Endothelial cell of umbilical vein (primary cell): ENCODE results near the gene TIMP4. TPM values are rescaled to one million over a fixed set of nuclear protein-coding genes. Genes with fewer than 3 reads are reported as not detected.

Source experiments
- BruUV-seq: library from RNA; stranded (reverse); fragments of 400-500 nt; replicated peaks from 2 replicates; lab custom pipeline; 2021; lab: Mats Ljungman, UMichigan
- CTCF ChIA-PET: fragments of 300-600, 350-600 bp; sonication (Branson Sonifier 250); formaldehyde crosslinking; loops from one replicate; lab custom pipeline; 2021; ENCODE audit warnings: antibody characterized with exemption, inconsistent platforms; lab: Charles Lee
- POLR2A ChIA-PET: fragments of 300-600, 350-600 bp; sonication (Branson Sonifier 250); formaldehyde crosslinking; loops from one replicate; lab custom pipeline; 2021; ENCODE audit warnings: antibody characterized with exemption, inconsistent platforms; lab: Charles Lee
- DNase-seq: peaks from one replicate; pipeline ENCODE4 v3.0.0-alpha.2; 2011; ENCODE audit warnings: low read depth, low spot score
- FAIRE-seq: peaks from 2 replicates; lab custom pipeline; 2011; peaks lifted over from hg19 to GRCh38; lab: Jason Lieb, UNC
- H2AFZ ChIP-seq: 2 replicates; pipeline ENCODE4 v1.6.0; 2012; ENCODE audit warnings: low read depth, low read length, control low read depth, inconsistent platforms
- H3K27ac ChIP-seq: 2 replicates; pipeline ENCODE4 v1.5.1; 2011; ENCODE audit warnings: low read depth, mild to moderate bottlenecking, control low read depth, low read length, moderate library complexity; ENCODE audit not compliant: insufficient read depth
- H3K27me3 ChIP-seq, 2 experiments: 2 replicates each; pipeline versions ENCODE4 v1.6.0 to v1.6.1; 2011; ENCODE audit warnings: low read length in 2 of 2, mixed read lengths in 1 of 2; ENCODE audit not compliant: control insufficient read depth in 2 of 2, insufficient read depth in 2 of 2
- H3K36me3 ChIP-seq, 2 experiments: 2 replicates in 1 of 2; 3 replicates in 1 of 2; pipeline ENCODE4 v1.5.1; 2011; ENCODE audit warnings: low read length in 2 of 2, mild to moderate bottlenecking in 1 of 2, moderate library complexity in 1 of 2; ENCODE audit not compliant: control insufficient read depth in 2 of 2, insufficient read depth in 2 of 2; ENCODE audit errors: extremely low read depth in 1 of 2
- H3K4me1 ChIP-seq: 3 replicates; pipeline ENCODE4 v1.5.1; 2011; ENCODE audit warnings: mild to moderate bottlenecking, low read length; ENCODE audit not compliant: control insufficient read depth, insufficient read depth; ENCODE audit errors: extremely low read depth
- H3K4me2 ChIP-seq: 2 replicates; pipeline ENCODE4 v1.6.1; 2011; ENCODE audit warnings: low read length, control low read depth, mixed read lengths; ENCODE audit not compliant: insufficient read depth
- H3K4me3 ChIP-seq, 3 experiments: fragments of 200-600 bp in 1 of 3; sonication (generic), shearing (Covaris generic) in 1 of 3; replicated peaks in 1 of 3; 2 replicates each; pipeline ENCODE4 v1.5.1; 2011 to 2016; ENCODE audit warnings: control low read depth in 3 of 3, low read length in 3 of 3, mild to moderate bottlenecking in 2 of 3, inconsistent platforms in 1 of 3, low read depth in 1 of 3, moderate library complexity in 1 of 3; ENCODE audit not compliant: insufficient read depth in 1 of 3
- H3K79me2 ChIP-seq: 2 replicates; pipeline ENCODE4 v1.6.0; 2012; ENCODE audit warnings: low read length, inconsistent platforms; ENCODE audit not compliant: control insufficient read depth, insufficient read depth
- H3K9ac ChIP-seq: replicated peaks from 2 replicates; pipeline ENCODE3; 2011; ENCODE audit warnings: low read length, control low read depth; ENCODE audit not compliant: insufficient read depth; ENCODE audit errors: extremely low read depth
- H3K9me1 ChIP-seq: replicated peaks from 3 replicates; pipeline ENCODE4 v1.6.0; 2011; ENCODE audit warnings: mild to moderate bottlenecking, low read length; ENCODE audit not compliant: control insufficient read depth, insufficient read depth; ENCODE audit errors: extremely low read depth
- H3K9me3 ChIP-seq: replicated peaks from 2 replicates; pipeline ENCODE4 v1.5.1; 2012; ENCODE audit warnings: low read length, inconsistent platforms; ENCODE audit not compliant: control insufficient read depth, insufficient read depth
- H4K20me1 ChIP-seq: replicated peaks from 2 replicates; pipeline ENCODE3; 2011; ENCODE audit warnings: mild to moderate bottlenecking, low read length; ENCODE audit not compliant: control insufficient read depth, insufficient read depth; ENCODE audit errors: extremely low read depth
- EZH2 ChIP-seq: IDR thresholded peaks from 2 replicates; pipeline ENCODE4 v1.6.1; 2012; ENCODE audit warnings: borderline replicate concordance, low read depth, mild to moderate bottlenecking, moderate library complexity, low read length, inconsistent platforms; ENCODE audit not compliant: severe bottlenecking
- FOS ChIP-seq: IDR thresholded peaks from 2 replicates; pipeline ENCODE4 v1.6.1; 2011; ENCODE audit warnings: mild to moderate bottlenecking, low read length, moderate library complexity, borderline replicate concordance; ENCODE audit not compliant: insufficient read depth
- GATA2 ChIP-seq: IDR thresholded peaks from 2 replicates; pipeline ENCODE4 v1.7.0; 2011; ENCODE audit warnings: low read depth, mild to moderate bottlenecking, moderate library complexity, mixed read lengths, low read length; ENCODE audit not compliant: insufficient read length, insufficient read depth
- JUN ChIP-seq: IDR thresholded peaks from 2 replicates; pipeline ENCODE4 v1.6.1; 2011; ENCODE audit warnings: borderline replicate concordance, low read depth; ENCODE audit not compliant: insufficient read length, insufficient read depth
- MYC ChIP-seq: IDR thresholded peaks from one replicate; pipeline ENCODE4 v1.6.1; 2011; ENCODE audit warnings: mild to moderate bottlenecking, low read depth, low read length
- POLR2A ChIP-seq: IDR thresholded peaks from 2 replicates; pipeline ENCODE4 v1.6.1; 2012; ENCODE audit warnings: low read depth, mild to moderate bottlenecking, control low read depth, low read length
- POLR2AphosphoS5 ChIP-seq: IDR thresholded peaks from 2 replicates; pipeline ENCODE4 v1.6.1; 2012; ENCODE audit warnings: low read depth, mild to moderate bottlenecking, control low read depth, low read length, moderate library complexity; ENCODE audit not compliant: insufficient read depth
- dilution Hi-C: fragments of 300-500 bp; cut with MboI; formaldehyde crosslinking; loops from one replicate; pipeline ENCODE4 v1.15.0; 2019; ENCODE audit warnings: low sequenced_read_pairs; ENCODE audit not compliant: extremely low pct_ligation_motif_present
- intact Hi-C: fragments of 100-400 bp; cut with micrococcal nuclease; formaldehyde crosslinking; loops from one replicate; pipeline ENCODE4 v1.10.0; 2022
- polyA plus RNA-seq, 4 experiments: library from polyadenylated mRNA; depleted of rRNA in 3 of 4; stranded (reverse) in 3 of 4; unstranded in 1 of 4; fragments of >200 nt; gene quantifications; 2 replicates each; pipeline versions ENCODE4 v1.2.1 to v1.2.3, GENCODE V29; 2011 to 2012; ENCODE audit warnings: missing spikeins in 1 of 4
- total RNA-seq: library from RNA; stranded (reverse); gene quantifications from 2 replicates; pipeline ENCODE4 v1.2.3, GENCODE V29; 2021
- TF ChIP-seq, protein P1 (sequence below), 2 donors: IDR thresholded peaks; 1 replicate in 1 of 2; 2 replicates in 1 of 2; pipeline ENCODE4 v1.5.1; 2011; ENCODE audit warnings: low read length in 2 of 2, mild to moderate bottlenecking in 2 of 2, moderate library complexity in 2 of 2, control low read depth in 1 of 2, inconsistent platforms in 1 of 2, low read depth in 1 of 2; ENCODE audit not compliant: insufficient read depth in 1 of 2; ENCODE audit errors: extremely low read depth in 1 of 2
- TF ChIP-seq, protein P2 (sequence below): IDR thresholded peaks from 2 replicates; pipeline ENCODE4 v1.6.1; 2011; ENCODE audit not compliant: insufficient read depth, insufficient read length

The TIMP4 gene
- total and polyA plus RNA-seq, 2 donors (not counting 3 experiments of a cell fraction or from before 2014, with no cell fraction given) = 0.07 to 0.40 TPM

DNA sequence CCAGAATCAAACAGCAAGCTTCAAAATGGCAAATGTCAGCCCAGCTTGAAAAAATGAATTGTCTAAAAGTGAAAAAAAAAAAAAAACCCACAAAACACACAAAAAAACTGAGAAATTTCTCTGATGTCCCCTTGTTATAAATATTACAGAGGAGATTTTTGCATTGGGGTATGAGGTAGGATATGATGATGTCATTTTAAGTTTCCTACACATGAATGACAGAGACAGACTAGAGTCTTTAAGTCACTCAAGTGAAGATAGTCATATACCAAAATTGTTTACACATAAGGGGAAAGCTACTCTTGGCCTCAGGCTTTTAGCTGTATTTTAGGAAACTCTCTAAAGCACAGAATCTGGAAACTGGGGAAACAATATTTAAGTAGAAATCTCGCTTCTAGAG, 32.9 kb downstream of the TIMP4 start:
- intact Hi-C loops = no loop called here
- Histone ChIP-seq H3K9me1 (no peaks in the 10 kb centered on the region), H3K27ac (no peak overlapping the region), H3K4me3 (no peak overlapping the region), H2AFZ (no peak overlapping the region), H4K20me1 (no peaks in the 10 kb centered on the region), H3K9me3 (no peaks in the 10 kb centered on the region), H3K79me2 (no peaks in the 10 kb centered on the region), H3K4me2 (no peak overlapping the region), H3K27me3 (peaks cover 10 to 14% of the 10 kb centered on the region in 2 experiments), H3K4me1 (no peaks in the 10 kb centered on the region), H3K36me3 (no peaks in the 10 kb centered on the region), H3K9ac (no peak overlapping the region)
- TF ChIP-seq MYC = no peak
- no peak for TF ChIP-seq EZH2
- no peak for TF ChIP-seq FOS
- no peak for TF ChIP-seq GATA2
- TF ChIP-seq JUN = no peak
- TF ChIP-seq, protein P1, sequence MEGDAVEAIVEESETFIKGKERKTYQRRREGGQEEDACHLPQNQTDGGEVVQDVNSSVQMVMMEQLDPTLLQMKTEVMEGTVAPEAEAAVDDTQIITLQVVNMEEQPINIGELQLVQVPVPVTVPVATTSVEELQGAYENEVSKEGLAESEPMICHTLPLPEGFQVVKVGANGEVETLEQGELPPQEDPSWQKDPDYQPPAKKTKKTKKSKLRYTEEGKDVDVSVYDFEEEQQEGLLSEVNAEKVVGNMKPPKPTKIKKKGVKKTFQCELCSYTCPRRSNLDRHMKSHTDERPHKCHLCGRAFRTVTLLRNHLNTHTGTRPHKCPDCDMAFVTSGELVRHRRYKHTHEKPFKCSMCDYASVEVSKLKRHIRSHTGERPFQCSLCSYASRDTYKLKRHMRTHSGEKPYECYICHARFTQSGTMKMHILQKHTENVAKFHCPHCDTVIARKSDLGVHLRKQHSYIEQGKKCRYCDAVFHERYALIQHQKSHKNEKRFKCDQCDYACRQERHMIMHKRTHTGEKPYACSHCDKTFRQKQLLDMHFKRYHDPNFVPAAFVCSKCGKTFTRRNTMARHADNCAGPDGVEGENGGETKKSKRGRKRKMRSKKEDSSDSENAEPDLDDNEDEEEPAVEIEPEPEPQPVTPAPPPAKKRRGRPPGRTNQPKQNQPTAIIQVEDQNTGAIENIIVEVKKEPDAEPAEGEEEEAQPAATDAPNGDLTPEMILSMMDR (IDR thresholded peaks at IDR 0.05; ENCODE audit: extremely low read depth in 1 of 2, insufficient read depth in 1 of 2, low read depth in 1 of 2, low read length in 2 of 2) = no peak
- TF ChIP-seq, protein P2, sequence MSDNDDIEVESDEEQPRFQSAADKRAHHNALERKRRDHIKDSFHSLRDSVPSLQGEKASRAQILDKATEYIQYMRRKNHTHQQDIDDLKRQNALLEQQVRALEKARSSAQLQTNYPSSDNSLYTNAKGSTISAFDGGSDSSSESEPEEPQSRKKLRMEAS = no peak
- no peak for TF ChIP-seq POLR2AphosphoS5
- TF ChIP-seq POLR2A = no peak
- dilution Hi-C loops = no loop called here
- no TSS peak for BruUV-seq
- no peak for FAIRE-seq
- no peak for DNase-seq
- ChIA-PET CTCF (interaction anchor here (0.6 to 1.4 kb wide), 2 partner anchors 17 to 274 kb away, joined by 4 to 5 read pairs; no protein-coding TSS in a partner anchor), POLR2A (no interaction called here)
